Smooth muscle cell of the brain vasculature (primary cell): Measurements from ENCODE around the gene CD96.
"Not testable (repeated sequence)": the region's sequence is repeated elsewhere in the genome, so short reads cannot be mapped to it uniquely, and the experiment has no call there.

Experiments
- DNase-seq: peaks from one replicate; pipeline ENCODE4 v3.0.0-alpha.2; 2012; ENCODE audit warnings: low read depth, low spot score

CD96 gene, protein sequence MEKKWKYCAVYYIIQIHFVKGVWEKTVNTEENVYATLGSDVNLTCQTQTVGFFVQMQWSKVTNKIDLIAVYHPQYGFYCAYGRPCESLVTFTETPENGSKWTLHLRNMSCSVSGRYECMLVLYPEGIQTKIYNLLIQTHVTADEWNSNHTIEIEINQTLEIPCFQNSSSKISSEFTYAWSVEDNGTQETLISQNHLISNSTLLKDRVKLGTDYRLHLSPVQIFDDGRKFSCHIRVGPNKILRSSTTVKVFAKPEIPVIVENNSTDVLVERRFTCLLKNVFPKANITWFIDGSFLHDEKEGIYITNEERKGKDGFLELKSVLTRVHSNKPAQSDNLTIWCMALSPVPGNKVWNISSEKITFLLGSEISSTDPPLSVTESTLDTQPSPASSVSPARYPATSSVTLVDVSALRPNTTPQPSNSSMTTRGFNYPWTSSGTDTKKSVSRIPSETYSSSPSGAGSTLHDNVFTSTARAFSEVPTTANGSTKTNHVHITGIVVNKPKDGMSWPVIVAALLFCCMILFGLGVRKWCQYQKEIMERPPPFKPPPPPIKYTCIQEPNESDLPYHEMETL

DNA sequence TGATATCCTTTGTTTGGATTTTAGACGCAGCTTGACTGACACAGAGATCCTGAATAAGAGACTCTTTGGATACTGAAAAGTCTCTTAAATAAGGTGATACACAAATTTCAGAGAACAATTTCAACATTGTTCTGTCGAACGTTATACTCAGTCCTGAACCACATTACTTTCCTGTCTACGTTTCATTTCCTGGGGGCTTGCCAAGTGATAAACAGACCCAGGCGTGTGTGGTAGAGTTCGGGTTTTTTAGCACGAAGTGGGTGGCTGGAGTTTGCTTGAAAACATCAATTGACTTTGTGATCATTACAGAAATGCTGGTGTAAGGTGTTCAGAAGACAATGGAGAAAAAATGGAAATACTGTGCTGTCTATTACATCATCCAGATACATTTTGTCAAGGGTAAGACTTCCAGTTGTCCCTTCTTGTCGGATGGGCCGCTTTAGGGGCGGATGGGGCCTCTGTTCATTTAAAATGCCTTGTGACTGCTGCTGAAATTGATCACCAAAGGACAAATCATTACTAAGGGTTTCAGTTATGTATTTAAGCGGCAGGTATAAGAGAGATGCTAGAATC lies at the start of gene CD96:
Gene CD96, plus strand, starts transcription at position 287 of the 573 bp plus-strand sequence. Its CDS starts 52 bp downstream, at position 339.
- no peak for DNase-seq

DNA sequence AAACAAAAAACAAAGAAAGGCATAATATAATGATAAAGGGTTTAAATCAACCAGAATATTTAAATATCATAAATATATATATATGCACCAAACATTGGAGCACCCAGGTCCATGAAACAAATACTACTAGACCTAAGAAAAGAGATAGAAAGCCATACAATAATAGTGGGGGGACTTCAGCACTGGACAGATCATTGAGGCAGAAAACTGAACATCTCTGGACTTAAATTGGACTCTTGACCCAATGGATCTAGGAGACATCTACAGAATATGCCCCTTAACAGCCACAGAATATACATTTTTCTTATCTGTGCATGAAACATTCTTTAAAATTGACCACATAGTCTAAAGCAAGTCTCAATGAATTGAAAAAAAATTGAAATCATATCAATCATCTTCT lies 48.7 kb upstream of the CD96 start:
- DNase-seq = no peak

DNA sequence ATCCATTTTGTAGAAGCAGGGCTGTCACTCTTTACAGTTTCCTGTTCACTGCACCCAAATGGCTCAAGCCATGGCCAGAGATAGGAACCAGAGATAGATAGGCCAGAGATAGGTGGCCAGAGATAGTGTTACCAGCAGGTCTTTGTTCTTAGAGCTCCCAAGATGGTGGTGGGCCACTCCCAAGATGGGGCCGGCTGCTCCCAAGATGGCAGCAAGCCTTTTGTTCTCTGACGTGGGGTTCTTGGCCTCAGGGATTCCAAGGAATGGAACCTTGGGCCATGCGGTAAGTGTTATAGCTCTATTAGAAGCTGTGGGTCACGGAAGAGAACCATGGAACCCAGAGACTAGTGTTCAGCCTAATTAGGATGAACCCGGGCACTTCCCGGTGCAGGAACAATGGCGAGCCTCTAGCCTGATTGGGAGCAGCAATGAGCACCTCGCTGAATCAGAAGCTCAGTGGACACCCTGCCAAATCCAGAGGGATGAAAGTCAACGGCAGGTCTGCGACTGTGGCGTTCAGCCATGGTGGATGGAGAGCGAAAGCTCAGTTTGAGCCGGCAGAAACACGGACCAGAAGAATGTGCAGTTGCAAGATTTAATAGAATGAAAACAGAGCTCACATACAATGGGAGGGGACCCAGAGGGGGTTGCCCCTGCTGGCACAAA lies 45.0 kb upstream of the CD96 start:
- no peak for DNase-seq

DNA sequence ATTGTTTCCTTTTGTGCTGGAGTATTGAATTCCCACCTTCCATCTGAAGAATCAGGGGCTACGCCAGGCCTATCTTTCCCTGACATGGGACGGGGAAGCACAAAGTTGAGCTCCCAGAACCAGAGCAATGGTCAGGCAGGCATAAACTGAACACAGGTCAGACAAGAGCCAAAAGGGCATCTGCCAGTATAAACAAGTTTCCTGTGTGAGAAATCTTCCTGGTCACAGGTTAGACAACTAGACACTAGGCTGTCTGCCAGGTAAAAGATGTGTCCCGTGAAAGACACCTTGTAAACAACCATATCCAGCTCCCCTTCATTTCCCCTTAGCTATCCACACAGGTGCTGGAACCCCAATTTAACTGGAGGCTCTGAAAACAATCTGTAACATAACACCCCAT lies 44.0 kb upstream of the CD96 start:
- DNase-seq = no peak

DNA sequence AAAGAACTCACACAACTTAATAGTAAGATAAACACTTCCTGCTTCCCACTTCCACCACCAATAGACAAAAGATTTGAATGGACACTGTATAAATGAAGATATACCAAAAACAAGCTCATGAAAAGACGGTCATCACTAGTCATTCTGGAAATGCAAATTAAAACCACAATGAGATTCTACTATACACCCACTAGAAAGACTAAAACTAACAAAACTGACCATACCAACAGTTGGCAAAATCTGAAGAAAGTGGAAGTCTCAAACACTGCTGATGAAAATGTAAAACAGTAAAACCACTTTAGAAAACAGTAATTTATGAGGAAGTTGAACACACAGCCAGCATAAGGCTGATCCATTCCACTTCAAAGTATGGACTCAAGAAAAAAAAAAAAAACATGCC lies 35.6 kb upstream of the CD96 start:
- no peak for DNase-seq

DNA sequence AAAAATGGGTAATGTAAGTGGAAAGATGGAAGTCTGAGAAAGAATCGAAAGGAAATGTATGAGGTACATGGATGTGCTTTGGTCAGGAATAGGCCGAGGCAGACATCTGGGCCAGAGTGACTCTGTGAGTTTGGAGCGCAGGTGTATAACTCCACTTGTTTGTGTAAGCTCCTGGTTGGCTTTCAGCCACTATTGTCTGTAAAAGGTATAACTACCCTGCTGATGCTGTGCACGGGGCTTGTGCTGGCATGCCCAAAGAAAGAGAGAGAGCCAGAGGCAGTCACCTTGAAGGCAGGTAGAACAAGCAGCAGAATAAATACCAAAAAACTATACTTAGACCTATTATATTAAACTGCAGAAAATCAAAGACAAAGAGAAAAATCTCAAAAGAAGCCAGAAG lies 32.7 kb upstream of the CD96 start:
- no peak for DNase-seq

DNA sequence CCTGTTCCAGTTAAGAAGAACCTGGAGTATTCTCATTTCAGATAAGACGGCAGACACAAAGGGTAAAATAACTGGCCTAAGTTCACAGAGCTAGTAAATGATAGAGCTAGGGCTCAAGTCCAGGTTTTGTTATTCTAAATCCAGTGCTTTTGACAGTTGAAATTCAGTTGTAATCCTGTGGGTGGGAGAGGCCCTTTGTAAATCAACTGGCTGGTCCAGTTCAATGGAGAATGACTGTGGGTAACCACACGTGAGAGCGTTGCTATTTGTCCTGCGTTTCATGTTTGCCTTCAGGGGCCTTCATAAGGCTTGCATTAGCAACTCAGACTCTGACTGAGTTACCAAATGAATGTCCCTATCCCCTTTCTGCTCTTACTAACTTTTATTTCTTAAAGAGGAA lies 24.2 kb upstream of the CD96 start:
- no peak for DNase-seq

DNA sequence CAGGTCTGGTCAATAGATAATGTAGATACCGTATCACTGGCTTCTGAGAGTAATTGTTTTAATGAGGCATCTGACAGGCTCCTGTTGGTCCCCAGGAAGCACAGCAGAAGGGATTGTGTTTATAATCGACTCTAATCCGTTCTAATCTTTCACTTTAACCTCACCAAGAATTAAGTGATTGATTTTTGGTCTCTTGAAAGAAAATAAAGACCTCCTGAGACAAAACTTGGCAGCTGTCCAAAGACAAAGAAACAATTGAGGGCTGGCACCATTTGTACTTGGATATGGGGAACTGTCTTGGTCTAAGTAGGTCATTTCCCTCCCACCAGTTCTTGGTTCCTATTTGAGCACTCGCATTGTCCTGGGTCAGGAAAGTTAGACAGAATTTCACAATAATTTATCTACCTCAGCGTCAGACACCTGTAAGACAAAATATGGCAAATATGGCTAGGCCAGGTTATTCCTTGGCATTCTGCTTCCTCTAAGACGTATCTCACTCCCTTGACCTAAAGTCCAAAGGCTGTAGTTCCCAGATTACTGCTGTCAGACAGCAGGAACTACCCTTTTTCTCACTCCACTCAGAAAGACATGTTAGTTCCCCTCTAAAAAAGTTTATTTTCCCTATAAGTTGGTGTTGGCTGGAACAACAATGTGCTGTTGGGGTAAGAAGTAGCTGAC lies 22.7 kb upstream of the CD96 start:
- no peak for DNase-seq

DNA sequence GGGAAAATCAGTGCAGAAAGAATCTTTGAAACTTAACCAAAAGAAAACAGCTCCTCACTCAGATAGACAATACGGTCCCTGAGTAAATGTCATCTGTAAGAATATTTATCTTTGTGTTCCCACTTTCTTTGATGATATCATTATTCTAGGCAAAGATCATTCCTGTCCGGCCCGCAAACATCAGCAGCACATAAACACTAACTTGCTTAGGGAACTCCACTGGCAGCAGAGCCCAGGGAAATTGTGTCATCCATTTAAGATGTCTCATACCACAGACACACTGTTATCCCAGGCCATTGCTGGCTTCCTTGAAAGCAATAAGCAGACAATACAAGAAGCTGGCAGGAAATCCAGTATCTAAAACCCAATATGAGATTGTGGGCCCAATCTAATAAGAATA lies 20.1 kb upstream of the CD96 start:
- DNase-seq = no peak

DNA sequence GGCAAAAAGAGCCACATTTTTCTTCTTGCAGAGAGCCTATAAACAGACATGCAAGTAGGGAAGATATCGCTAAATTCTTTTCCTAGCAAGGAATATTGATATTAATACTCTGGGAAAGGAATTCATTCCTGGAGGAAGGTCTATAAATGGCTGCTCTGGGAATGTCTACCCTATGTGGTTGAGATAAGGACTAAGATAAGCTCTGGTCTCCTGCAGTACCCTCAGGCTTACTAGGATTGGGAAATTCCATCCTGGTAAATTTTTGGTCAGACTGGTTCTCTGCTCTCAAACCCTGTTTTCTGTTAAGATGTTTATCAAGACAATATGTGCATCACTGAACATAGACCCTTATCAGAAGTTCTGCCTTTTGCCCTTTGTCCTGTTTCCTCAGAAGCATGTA lies 17.5 kb upstream of the CD96 start:
- not testable (repeated sequence) for DNase-seq

DNA sequence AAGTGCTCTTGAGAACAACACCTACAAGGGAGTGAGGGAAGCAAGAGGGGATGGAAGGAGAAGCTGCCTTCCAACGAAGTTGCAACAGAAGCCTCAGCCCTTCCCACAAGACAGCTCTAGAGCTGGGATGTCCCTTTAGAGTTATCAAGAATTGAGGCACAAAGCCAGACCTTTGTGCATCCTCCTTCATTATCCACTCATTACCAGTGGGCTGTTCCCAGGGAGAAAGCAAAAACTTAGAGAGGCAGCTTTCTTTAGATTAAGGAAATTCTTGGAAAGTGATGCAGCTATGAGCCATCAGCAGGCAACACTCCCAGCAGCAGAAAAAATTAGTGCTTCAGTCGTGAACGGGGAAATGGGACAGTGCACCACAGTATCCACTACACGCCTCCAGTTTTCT lies 10.6 kb upstream of the CD96 start:
- no peak for DNase-seq

DNA sequence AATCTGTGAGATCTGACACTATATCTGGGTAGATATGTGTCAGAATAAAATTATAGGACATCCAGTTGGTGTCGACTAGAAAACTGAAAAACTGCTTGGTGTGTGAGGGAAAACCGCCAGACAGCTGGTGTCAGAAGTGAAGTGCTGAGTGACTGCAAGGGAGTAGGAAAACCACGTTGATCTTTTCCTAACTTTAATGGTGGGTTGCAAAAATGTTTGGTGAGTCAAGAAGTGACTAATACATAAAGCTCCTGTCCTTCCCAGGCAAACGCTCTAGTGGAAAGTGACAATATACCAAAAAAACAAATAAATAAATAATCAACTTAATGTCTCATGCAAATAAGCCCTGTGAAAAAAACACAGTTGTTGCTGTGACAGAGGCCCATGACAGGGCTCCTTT lies 7.3 kb upstream of the CD96 start:
- no peak for DNase-seq

DNA sequence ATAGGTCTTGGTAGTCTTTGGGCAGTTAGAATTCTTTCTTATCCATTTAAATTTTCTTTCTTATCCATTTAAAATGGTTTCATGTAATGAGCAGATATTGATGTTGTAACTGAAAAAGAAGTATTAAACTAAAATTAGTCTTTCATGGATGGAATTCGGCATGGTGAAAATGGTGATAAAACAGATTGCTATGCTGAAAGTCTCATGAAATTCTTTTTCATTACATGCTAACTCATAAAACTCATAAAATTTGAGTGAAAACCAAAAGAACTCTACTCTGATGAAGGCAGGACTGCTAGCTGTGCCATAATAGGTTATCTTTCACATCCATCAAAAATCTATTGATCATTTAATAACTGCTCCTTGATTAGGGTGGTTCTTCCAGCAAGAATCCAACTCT lies 3.9 kb upstream of the CD96 start:
- DNase-seq = no peak

DNA sequence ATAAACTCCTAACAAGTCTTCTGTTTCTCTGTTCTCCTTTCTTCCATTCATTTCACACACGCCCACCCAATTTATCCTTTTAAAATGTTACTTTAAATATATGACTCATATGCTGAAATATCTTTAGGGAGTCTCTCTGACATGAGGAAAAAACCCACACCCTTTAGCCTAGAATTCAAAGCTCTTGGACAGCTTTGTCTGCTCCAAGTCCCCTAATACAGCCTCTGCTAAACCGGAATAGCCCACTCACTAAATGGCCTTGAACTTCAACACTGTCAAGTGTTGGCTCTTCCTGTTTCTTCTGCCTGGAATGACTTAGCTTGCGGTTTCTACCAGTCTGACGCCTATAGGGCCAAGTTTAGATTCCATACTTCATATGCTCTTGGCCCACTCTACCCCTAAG lies 3.3 kb upstream of the CD96 start:
- DNase-seq = no peak

DNA sequence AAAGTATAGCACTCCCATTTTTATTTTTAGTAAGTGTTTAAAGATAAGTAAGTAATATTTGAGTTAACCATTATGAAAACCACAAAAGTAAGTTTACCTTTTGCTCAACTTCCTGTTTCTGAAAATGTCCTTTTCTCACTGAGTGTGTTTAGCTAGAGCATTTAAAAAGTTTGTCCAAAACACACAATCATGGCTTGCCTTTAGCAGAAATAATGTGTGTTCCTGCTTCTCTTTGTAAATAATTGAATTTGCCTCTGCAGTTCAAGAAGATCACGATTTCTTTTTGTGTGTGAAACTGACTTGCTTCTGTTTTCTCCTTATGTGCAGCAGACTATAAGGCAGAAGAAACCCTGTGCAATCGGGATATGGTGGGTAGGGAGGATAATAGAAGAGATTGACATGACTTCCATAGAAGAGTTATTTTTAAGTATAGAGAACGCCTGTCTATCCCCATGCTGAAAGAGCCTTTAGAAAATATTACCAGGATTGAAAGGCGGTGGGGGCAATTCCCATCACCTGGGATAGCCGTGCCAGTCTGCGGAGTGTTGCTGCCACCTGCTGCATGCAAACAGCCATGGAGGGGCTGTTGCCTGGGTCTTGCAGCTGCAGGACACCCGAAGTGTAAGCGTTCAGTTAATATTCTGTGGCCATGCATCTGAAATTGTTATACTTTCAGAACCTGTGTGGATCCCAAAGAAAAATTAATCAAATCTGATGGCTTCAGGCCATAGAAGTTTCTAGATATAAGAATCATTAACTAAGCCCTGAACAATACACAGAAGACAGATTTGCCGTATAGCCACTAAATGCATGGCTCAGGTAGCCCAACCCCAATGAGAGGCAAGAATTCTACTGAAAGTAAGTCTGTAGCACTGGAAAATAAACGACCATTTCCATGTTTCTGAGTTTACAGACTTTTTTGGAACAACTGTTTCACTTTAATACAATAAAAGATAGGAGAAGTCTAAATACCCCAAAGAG lies 2.4 kb upstream of the CD96 start:
- DNase-seq = peak; percentile 21

DNA sequence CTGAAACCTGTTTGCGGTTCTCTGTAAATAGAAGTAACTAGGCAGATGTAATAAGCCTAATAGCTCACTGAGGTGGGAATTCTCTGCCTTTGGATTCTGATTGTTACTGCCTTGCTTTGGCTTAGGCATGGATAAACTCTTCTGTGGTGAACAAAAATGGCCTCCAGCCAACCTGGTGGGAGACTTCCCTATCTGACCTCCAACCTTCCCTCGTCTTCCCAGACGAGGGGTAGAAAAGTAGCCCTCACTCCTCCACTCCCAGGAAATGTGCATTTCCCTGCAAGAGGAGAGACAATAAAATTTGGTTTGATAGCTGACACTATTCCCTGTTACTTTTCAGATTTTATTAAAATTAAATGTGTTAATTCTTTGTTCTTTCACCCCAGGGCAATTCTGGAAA lies 606 bp upstream of the CD96 start:
- DNase-seq = no peak

DNA sequence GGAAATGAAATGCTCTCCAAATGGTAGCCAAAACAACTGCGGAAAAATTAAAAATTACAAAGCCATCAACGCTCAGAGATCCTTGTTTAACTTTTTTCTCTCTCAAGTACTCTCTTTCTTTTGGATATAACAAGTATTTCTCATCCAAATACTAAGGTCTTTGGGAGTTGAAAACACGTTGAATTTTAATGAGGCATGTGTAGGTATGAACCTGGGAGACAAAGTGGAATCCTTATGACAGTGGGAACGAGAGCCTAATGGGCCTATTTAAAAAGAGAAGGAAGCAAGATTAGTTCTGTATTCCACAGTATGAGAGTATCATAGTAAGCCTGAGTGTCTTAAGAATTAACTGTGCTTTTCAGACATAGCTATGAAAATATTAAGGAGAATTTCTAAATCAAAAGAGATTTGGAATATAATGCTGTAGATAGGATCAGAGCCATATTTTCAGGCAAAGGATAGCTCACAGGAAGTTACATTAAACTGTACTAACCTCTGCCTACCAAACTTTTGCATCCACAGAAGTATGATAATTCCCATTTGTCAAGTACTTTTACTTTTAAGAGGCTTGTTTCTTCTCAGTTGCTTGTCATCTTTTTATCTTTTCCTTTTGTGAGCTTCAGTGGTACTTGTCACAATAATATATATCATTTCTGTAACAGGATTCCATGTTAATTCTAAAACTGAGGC lies 759 bp downstream of the CD96 start:
- DNase-seq = no peak

DNA sequence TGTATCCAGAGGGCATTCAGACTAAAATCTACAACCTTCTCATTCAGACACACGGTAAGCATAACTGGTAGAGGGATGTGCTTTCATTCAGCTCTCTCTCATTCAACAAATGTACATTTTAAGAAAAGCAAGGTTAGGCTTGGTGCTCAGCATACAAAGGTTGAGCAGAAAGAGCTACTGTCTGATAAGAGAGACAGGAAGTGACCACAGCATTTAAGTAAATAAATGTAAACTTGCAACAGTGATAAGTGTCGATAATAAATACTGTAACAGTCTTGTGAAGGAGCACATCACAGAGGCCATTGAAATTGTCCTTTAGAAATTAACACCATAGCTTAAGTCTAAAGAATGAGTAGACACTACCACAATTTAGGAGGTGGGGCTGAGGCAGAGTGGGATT lies 3.4 kb downstream of the CD96 start:
- DNase-seq = no peak

DNA sequence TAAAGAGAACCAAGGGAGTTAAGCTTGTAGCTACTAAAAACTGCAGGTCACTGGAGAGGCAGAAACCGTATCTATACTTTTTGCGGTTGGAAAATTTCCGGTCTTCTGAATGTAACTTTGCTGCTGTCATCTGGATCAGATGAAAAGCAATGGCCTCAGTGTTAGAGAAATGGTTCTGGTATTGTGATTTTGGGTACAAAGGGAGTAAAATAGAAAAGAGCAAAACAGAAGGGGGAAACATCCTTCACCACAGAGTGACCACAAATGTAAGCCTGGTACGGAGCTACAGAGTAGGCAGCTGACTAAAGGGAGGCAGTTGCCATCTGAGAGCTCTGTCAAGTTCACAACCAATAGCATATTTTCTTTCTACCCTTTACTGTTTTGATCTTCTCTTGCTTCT lies 5.6 kb downstream of the CD96 start:
- no peak for DNase-seq

DNA sequence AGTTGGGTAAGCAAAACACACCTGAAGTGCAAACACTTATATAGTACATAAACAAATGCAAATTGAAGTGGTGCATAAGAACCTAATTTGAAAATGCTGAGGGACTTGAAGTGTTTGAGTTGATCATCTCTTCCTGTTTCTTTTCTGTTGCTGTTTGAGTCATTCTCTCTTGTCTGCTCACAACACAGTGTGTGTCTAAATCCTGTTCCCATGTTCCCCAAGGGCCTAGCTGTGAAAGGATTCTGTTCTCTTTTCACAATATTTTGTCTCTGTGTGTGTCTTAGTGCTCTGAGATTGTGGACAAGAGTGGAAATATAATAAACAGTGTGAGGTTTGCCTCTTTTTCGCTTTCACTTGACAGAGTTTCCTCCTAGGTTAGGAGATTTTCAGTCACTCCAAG lies 6.1 kb downstream of the CD96 start:
- no peak for DNase-seq
